Transverse colon (tissue), 4 donors: ENCODE results near the gene ZNF860.

Experiments
- POLR2A ChIP-seq: fragments of 450-650 bp; IDR thresholded peaks from one replicate; pipeline ENCODE4 v1.6.1; 2016; ENCODE audit warnings: antibody characterized with exemption, mild to moderate bottlenecking, moderate library complexity
- POLR2AphosphoS5 ChIP-seq, 3 donors: sonication (generic); formaldehyde crosslinking; IDR thresholded peaks; one replicate each; pipeline ENCODE4 v1.6.1; 2016; ENCODE audit warnings: antibody characterized with exemption in 3 of 3
- TF ChIP-seq, protein P1 (sequence below), 5 experiments: fragments of 200-600 bp in 3 of 5; fragments of 450-650 bp in 2 of 5; sonication (generic) in 3 of 5; IDR thresholded peaks; 1 replicate in 2 of 5; 2 replicates in 3 of 5; pipeline ENCODE4 v1.5.1; 2016 to 2017; ENCODE audit warnings: antibody characterized with exemption in 5 of 5, inconsistent platforms in 3 of 5, mild to moderate bottlenecking in 2 of 5, moderate library complexity in 1 of 5

DNA sequence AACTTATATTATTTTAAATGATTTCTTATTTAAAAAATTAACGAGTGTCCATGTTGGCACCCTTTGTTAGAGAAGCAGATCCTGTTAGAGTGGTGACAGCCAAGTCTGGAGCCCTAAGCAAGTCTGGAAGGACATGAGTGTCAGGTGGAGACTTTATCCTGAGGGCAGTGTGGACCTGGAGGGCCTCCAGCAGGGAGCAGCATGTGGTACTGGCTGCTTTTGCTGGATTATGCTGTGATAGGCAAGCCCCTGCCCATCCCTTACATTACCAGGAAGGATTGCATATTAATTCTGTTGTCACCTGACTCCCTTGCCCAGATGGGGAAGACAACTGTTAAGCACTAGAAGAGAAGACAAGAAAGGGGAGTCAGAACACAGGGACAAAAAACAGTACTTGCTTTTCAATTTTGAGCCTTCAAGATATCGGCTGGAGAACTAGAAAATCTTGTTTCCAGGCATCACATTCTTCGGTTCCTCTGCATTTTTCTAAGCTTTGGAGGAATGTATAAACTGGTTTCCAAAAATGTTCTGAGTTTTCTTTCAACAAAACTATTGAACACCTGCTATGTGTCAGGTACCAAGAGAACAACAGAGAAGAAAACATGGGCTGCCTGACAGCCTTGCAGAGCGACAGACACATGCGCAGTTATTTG, 22.7 kb downstream of the ZNF860 start:
- TF ChIP-seq POLR2AphosphoS5 (IDR thresholded peaks at IDR 0.05) = no peak
- TF ChIP-seq, protein P1, sequence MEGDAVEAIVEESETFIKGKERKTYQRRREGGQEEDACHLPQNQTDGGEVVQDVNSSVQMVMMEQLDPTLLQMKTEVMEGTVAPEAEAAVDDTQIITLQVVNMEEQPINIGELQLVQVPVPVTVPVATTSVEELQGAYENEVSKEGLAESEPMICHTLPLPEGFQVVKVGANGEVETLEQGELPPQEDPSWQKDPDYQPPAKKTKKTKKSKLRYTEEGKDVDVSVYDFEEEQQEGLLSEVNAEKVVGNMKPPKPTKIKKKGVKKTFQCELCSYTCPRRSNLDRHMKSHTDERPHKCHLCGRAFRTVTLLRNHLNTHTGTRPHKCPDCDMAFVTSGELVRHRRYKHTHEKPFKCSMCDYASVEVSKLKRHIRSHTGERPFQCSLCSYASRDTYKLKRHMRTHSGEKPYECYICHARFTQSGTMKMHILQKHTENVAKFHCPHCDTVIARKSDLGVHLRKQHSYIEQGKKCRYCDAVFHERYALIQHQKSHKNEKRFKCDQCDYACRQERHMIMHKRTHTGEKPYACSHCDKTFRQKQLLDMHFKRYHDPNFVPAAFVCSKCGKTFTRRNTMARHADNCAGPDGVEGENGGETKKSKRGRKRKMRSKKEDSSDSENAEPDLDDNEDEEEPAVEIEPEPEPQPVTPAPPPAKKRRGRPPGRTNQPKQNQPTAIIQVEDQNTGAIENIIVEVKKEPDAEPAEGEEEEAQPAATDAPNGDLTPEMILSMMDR (IDR thresholded peaks at IDR 0.05) = no peak
- TF ChIP-seq POLR2A = no peak
